ENCODE results near the gene NEURL4. TPM values are rescaled to one million over a fixed set of nuclear protein-coding genes. Genes with fewer than 3 reads are reported as not detected.
"Not testable (repeated sequence)": the region's sequence is repeated elsewhere in the genome, so short reads cannot be mapped to it uniquely, and the experiment has no call there.

Gene NEURL4
- total RNA-seq, 2 experiments from 2014 or later: 53.4 to 58.6 TPM

DNA sequence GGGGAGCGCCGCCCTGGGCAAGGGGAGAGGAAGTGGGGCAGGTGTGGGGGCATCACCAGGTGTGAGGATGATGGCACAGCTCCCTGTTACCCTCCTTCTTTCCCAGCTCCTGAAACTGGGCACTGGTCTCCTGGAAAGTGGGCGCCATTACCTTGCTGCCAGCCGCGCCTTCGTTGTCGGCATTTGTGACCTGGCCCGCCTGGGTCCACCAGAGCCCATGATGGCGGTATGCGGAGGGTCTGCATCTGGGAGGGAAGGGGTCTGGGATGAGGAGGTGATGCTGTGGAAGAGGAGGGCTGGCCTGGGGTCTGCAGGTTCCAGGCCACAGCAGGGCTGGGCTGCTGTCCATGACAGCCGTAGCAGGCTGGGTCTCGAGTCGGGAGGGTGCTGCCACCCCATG lies 12.7 kb upstream of the NEURL4 start:
- Mint-ChIP-seq H3K27me3 (no peaks in the 10 kb centered on the region), H3K27ac (no peak overlapping the region), H3K4me1 (peaks cover 31% of the 10 kb centered on the region), H3K36me3 (peaks cover 33% of the 10 kb centered on the region), H3K4me3 (no peak overlapping the region), H3K9me3 (no peaks in the 10 kb centered on the region)
- DNase-seq (no peak), ATAC-seq (ENCODE audit: low read depth) (no peak)
- POLR2A ChIA-PET: interaction anchor here (0.7 kb wide), 1 partner anchor 8 kb away, joined by 5 read pairs; no protein-coding TSS in a partner anchor

DNA sequence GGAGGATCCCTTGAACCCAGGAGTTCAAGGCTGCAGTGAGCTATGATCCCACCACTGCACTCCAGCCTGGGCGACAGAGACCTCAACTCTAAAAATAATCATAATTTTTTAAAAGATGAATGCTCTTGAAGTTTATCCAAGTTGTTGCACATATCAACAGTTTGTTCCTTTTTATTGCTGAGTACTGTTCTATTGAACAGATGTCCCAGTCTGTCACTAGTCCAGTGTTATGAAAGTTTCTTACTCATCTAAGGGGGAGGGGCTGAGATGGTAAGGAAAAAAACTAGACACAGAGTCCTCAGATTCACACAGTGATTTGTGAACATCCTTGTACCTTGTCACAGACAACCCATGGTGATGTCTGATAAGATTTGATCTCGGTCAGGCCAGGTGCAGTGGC lies 11.0 kb upstream of the NEURL4 start:
- H3K9me3 Mint-ChIP-seq: no peaks in the 10 kb centered on the region
- peak overlapping the region; percentile 61 for H3K27ac Mint-ChIP-seq
- H3K4me1 Mint-ChIP-seq: peaks cover 40% of the 10 kb centered on the region
- peaks cover 33% of the 10 kb centered on the region for H3K36me3 Mint-ChIP-seq
- POLR2A ChIA-PET: interaction anchor here (5.9 kb wide), 1 partner anchor 9 kb away, joined by 112 read pairs; no protein-coding TSS in a partner anchor
- peak overlapping the region; percentile 29 for H3K4me3 Mint-ChIP-seq
- ATAC-seq (ENCODE audit: low read depth): no peak
- no peak for DNase-seq
- H3K27me3 Mint-ChIP-seq: no peaks in the 10 kb centered on the region

DNA sequence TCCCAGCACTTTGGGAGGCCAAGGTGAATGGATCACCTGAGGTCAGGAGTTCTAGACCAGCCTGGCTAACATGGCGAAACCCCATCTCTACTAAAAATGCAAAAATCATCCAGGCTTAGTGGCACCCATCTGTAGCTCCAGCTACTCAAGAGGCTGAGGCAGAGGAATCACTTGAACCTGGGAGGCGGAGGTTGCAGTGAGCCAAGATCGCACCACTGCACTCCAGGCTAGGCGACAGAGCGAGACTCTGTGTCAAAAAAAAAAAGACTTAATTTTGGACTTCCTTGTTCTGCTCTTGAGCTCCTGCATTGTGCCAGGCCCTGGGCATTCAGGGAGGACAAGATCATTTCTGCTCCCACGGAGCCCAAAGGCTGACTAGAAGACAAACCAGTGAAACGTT lies 8.5 kb upstream of the NEURL4 start:
- H3K9me3 Mint-ChIP-seq; ATAC-seq (ENCODE audit: low read depth); H3K27me3 Mint-ChIP-seq; DNase-seq: not testable (repeated sequence)
- Mint-ChIP-seq H3K4me3 (peak overlapping the region; percentile 97), H3K36me3 (peaks cover 25% of the 10 kb centered on the region), H3K27ac (peak overlapping the region; percentile 96), H3K4me1 (peaks cover 41% of the 10 kb centered on the region)
- POLR2A ChIA-PET: interaction anchor here (0.6 to 5.9 kb wide), 16 partner anchors 8 to 349 kb away, joined by 3 to 112 read pairs (median 11); partner anchors contain the start of genes FGF11, GPS2, NEURL4 and PHF23

DNA sequence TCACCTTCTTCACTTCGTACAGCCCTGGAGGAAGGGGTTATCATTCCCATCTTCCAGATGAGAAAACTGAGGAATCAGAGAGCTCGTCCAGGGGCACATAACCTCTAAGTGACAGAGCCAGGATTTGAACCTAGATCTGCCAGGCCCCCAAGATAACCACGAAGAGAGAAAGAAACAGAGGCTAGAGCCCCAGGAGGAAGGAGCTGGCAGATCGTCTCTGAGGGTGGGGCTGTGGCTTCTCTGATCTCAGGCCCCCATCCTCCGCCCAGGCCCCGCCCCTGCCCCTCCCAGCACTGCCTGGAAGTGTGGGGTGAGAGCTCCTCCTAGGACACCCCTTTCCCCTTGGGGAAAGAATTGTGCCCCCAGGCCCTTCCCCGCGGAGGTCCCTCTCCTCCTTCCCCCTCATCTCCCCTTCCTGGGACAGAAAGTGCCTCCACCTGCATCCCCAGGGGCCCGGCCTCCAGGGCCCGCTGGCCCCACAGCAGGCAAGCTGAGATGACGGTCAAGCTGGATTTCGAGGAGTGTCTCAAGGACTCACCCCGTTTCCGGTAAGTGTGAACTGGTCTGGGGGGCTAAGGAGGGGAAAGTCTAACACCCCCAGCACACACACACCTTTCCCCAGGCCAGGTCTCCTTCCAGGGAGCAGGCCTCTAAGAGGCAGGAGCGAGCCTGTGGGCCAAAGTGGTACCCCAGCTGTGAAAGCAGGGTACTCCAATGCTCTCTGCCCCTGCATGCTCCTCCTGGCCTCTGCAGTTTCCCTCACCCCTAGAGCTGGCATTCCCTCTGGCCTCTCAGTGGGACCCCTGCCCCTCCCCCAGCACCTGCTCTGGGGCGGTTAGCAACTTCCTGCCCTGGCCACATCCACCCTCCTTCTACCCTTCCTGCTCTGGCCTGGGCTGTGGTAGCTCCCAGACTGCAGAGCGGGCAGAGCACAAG lies 7.4 kb upstream of the NEURL4 start, which contains the start of gene ACAP1:
ACAP1 (plus strand) TSS at position 290 of the 936 bp plus-strand sequence; CDS start at position 496, 206 bp downstream.
- peak; percentile 85 for DNase-seq
- ATAC-seq (ENCODE audit: low read depth): peak; percentile 90
- Mint-ChIP-seq H3K4me3 (peak within 1 kb of the TSS; percentile 97), H3K4me1 (peaks cover 43% of the 10 kb centered on the region), H3K9me3 (no peaks in the 10 kb centered on the region), H3K27ac (peak within 1 kb of the TSS; percentile 96), H3K27me3 (no peaks in the 10 kb centered on the region), H3K36me3 (peaks cover 24% of the 10 kb centered on the region)
- POLR2A ChIA-PET: interaction anchor here (0.5 to 5.9 kb wide), 41 partner anchors 8 to 1064 kb away, joined by 3 to 112 read pairs (median 4); partner anchors contain the start of genes ACADVL, CTDNEP1, DLG4 and DVL2

DNA sequence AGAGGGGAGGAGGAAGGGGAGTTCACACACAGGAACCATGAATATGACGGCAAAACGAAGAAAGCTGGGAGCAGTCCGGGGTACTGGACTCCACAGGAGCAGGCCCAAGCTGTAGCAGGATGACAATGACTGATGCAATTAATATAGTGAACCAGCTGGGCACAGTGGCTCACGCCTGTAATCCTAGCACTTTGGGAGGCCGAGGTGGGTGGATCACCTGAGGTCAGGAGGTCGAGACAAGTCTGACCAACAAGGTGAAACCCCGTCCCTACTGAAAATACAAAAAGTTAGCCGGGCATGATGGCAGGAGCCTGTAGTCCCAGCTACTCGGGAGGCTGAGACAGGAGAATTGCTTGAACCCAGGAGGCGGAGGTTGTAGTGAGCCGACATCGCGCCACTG lies 6.6 kb upstream of the NEURL4 start:
- H3K27me3 Mint-ChIP-seq; H3K9me3 Mint-ChIP-seq; ATAC-seq (ENCODE audit: low read depth); DNase-seq: not testable (repeated sequence)
- peaks cover 42% of the 10 kb centered on the region for H3K4me1 Mint-ChIP-seq
- POLR2A ChIA-PET: interaction anchor here (0.6 to 5.9 kb wide), 30 partner anchors 8 to 351 kb away, joined by 3 to 112 read pairs (median 5); partner anchors contain the start of genes ACADVL, CTDNEP1, DLG4 and DVL2
- H3K27ac Mint-ChIP-seq: peak overlapping the region; percentile 96
- peaks cover 22% of the 10 kb centered on the region for H3K36me3 Mint-ChIP-seq
- H3K4me3 Mint-ChIP-seq: peak overlapping the region; percentile 97

DNA sequence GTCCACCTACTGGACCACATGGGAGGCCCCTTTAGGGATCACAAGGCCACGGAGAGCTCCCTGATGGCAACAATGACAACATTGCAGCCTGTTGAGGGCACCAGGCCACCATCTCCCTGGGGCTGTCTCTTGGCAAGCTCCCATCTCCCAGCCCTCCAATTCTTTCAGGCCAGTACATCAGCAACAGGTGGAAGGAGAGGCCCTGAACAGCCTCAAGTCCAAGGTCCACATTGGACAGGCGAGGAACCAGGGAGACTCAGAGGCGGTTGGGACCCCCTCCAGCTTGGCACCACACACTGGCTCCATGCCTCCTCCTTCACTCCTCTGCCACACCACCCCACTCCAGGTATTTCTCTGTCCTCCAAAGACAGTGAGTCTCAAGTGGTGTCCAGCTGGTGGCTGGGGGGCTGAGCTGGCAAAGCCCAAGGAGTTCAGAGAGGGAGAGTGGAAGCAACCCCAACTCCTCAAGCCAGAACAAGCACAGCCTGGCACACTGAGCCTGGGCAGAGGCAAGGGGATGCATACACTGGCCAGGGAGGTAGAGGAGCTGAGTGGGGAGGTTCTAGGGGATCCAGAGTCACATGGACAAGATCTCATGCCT lies 5.9 kb upstream of the NEURL4 start:
- Mint-ChIP-seq H3K27ac (peak overlapping the region; percentile 96), H3K4me3 (peak overlapping the region; percentile 97), H3K4me1 (peaks cover 40% of the 10 kb centered on the region), H3K27me3 (no peaks in the 10 kb centered on the region), H3K9me3 (no peaks in the 10 kb centered on the region), H3K36me3 (peaks cover 20% of the 10 kb centered on the region)
- POLR2A ChIA-PET: interaction anchor here (1.1 to 5.9 kb wide), 10 partner anchors 7 to 352 kb away, joined by 3 to 112 read pairs (median 20); partner anchors contain the start of genes GPS2, NEURL4, POLR2A and TP53
- ATAC-seq (ENCODE audit: low read depth): no peak
- no peak for DNase-seq

DNA sequence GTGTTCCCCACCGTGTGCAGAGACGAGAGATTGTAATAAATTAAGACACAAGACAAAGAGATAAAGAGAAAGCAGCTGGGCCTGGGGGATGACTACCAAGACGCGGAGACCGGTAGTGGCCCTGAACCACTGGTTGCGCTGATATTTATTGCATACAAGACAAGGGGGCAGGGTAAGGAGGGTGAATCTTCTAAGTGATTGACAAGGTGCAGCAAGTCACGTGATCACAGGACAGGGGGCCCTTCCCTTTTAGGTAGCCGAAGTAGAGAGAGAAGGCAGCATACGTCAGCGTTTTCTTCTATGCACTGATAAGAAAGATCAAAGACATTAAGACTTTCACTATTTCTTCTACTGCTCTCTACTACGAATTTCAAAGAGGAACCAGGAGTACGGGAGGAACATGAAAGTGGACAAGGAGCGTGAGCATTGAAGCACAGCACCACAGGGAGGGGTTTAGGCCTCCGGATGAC lies 3.5 kb upstream of the NEURL4 start:
- POLR2A ChIA-PET; H3K27me3 Mint-ChIP-seq; H3K9me3 Mint-ChIP-seq; ATAC-seq (ENCODE audit: low read depth): not testable (repeated sequence)
- DNase-seq: peak; percentile 55
- Mint-ChIP-seq H3K27ac (peak overlapping the region; percentile 91), H3K4me3 (peak overlapping the region; percentile 71), H3K36me3 (peaks cover 12% of the 10 kb centered on the region), H3K4me1 (peaks cover 40% of the 10 kb centered on the region)

DNA sequence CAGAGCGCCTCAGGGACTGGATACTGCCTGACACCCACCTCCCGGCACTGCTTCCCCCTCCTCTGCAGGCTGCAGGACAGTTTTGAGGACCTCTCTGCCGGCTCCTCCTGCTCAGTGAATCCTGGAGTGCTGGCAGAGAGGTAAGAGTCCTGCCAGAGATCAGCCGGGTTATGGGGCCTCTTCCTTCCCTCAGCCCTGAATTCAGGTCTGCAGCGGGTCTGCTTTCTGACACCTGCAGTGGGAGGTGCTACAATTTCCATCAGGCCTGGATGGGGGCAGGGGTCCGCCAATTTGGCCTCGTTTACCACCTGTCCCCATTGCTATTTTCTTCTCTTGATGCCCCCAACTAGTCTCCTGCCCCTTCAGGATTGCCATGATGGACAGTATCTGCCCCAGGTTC lies 3.0 kb upstream of the NEURL4 start:
- ATAC-seq (ENCODE audit: low read depth): no peak
- H3K4me3 Mint-ChIP-seq: peak overlapping the region; percentile 71
- DNase-seq: no peak
- no peaks in the 10 kb centered on the region for H3K27me3 Mint-ChIP-seq
- no peaks in the 10 kb centered on the region for H3K9me3 Mint-ChIP-seq
- H3K4me1 Mint-ChIP-seq: peaks cover 36% of the 10 kb centered on the region
- H3K36me3 Mint-ChIP-seq: peaks cover 7% of the 10 kb centered on the region
- POLR2A ChIA-PET: no interaction called here
- peak overlapping the region; percentile 91 for H3K27ac Mint-ChIP-seq

DNA sequence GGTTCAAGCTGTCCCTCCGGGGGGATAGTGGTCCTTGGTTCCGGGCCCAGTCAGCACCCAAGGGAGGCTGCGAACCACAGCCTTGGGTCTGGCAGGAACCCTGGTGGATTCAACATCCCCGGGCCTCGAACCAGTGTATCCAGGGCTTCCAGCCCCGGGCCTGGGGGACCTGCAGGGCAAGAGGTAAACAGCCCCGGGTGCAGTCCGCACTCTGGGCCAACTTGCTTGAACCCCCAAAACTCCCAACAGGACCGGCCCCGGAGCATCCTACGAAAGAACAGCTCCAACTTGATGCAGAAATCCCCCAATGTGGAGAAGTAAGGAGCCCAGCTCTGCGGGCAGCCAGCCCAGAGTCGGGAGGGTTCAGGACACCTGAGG lies 1.5 kb upstream of the NEURL4 start:
- POLR2A ChIA-PET: interaction anchor here (1.1 to 3.5 kb wide), 5 partner anchors 10 to 356 kb away, joined by 3 to 29 read pairs (median 10); partner anchors contain the start of gene GPS2
- peaks cover 31% of the 10 kb centered on the region for H3K4me1 Mint-ChIP-seq
- H3K9me3 Mint-ChIP-seq: no peaks in the 10 kb centered on the region
- H3K4me3 Mint-ChIP-seq: peak overlapping the region; percentile 88
- no peak for ATAC-seq (ENCODE audit: low read depth)
- H3K27me3 Mint-ChIP-seq: no peaks in the 10 kb centered on the region
- H3K36me3 Mint-ChIP-seq: peaks cover 5% of the 10 kb centered on the region
- H3K27ac Mint-ChIP-seq: peak overlapping the region; percentile 21
- no peak for DNase-seq

DNA sequence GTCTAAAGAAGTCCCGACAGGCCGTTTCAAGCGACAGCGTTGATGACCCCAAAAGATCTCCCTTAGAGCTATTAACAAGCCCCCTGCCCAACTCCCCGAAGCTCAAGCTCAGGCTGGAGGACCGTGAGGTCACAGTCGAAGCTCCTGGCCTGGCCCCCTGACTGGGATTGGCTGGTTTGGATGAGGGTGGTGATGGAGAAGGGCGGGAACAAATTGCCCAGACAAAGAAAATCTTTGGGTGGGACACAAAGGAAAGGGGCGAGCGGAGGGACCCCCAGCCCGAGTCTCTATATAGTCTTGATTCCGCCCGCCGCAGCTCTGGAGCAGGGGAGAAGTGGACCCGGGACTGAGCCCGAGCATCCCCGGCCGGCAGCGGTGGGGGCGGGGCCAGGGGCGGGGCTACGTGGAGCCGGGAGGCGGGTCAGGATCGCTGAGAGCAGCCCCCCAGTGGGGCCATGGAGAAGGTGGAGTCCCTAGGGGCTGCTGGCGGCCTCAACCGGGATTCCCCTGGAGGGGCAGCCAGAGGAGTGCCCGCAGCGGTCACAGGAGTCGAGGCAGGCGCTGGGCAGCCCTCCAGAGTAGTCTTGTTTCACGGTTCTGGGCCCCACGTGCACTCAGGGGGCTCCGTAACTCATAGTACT lies 982 bp upstream of the NEURL4 start:
- Mint-ChIP-seq H3K9me3 (no peaks in the 10 kb centered on the region), H3K4me1 (peaks cover 26% of the 10 kb centered on the region), H3K36me3 (peaks cover 2% of the 10 kb centered on the region), H3K27me3 (no peaks in the 10 kb centered on the region), H3K27ac (peak overlapping the region; percentile 93), H3K4me3 (peak overlapping the region; percentile 88)
- POLR2A ChIA-PET: interaction anchor here (0.6 to 4.5 kb wide), 19 partner anchors 7 to 356 kb away, joined by 3 to 33 read pairs (median 5); partner anchors contain the start of genes ACAP1, GPS2, MPDU1 and PHF23
- DNase-seq (peak; percentile 85), ATAC-seq (ENCODE audit: low read depth) (peak; percentile 76)

DNA sequence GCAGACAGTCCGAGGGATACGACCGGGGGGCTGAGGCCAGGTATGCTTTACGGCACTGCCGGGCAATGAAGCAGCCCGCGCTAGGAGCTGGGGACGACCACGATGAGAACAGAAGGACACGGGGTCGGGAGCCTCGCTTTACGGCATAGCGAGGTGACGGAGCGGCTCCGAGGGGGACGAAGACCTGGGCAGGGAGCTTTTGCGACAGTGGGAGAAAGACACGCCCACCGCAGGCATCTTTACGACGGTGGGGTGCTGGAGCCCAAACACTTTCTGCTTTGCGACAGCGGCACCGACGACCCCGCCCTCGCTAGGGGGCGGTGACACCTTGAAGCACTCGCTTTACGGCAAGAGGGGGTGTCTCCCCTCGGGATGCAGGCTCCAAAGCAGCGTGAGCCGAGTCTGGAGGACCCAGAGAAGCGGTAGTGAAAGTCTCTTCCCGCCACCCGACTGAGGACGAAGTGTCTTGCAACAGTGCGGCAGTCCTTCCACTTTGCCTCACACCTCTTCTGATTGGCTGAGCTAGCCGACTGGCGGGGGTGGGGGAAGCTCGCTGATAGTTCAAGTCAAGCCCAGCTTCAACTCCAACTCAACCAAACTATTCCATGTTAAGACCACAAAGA lies 350 bp upstream of the NEURL4 start:
- Mint-ChIP-seq H3K36me3 (peaks cover 2% of the 10 kb centered on the region), H3K4me1 (peaks cover 26% of the 10 kb centered on the region), H3K4me3 (peak overlapping the region; percentile 88), H3K9me3 (no peaks in the 10 kb centered on the region), H3K27ac (peak overlapping the region; percentile 93), H3K27me3 (no peaks in the 10 kb centered on the region)
- POLR2A ChIA-PET: interaction anchor here (0.6 to 4.5 kb wide), 20 partner anchors 8 to 719 kb away, joined by 3 to 33 read pairs (median 5); partner anchors contain the start of genes ACAP1, GPS2, MPDU1 and PHF23
- ATAC-seq (ENCODE audit: low read depth) (peak; percentile 59), DNase-seq (peak; percentile 94)

DNA sequence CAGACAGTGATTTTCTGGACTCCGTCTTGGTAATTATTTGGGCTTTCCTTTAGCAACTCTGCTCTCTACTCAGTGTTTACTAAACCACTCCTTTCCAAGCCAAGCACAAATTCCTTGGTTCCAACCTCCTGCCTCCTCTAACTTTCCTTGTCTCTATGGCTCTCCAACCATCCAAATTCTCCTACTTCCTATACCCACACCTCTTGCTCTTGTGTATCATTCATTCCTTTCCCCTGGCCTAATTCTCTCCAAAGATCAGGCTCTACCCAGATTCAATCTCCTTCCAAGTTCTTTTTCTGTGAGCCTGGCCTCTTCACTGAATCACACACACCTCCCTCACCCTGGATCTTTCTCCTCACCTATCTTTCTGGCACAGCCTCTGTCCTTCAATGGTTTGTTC lies 1.1 kb downstream of the NEURL4 start:
- POLR2A ChIA-PET: interaction anchor here (1.2 to 4.5 kb wide), 5 partner anchors 9 to 23 kb away, joined by 4 to 33 read pairs (median 22); partner anchors contain the start of genes ACAP1 and GPS2
- Mint-ChIP-seq H3K27me3 (no peaks in the 10 kb centered on the region), H3K27ac (peak overlapping the region; percentile 82), H3K36me3 (peaks cover 2% of the 10 kb centered on the region), H3K9me3 (no peaks in the 10 kb centered on the region), H3K4me3 (peak overlapping the region; percentile 88), H3K4me1 (peaks cover 25% of the 10 kb centered on the region)
- ATAC-seq (ENCODE audit: low read depth) (no peak), DNase-seq (no peak)
